ENCODE data around the gene HS6ST3.
A peak's percentile ranks its signal among the peaks of the same experiment; 100 is the strongest.

GRCh38 chr13:96075953-96076543 lies 13.9 kb upstream of the HS6ST3 start:
- TF ChIP-seq CTCF (IDR thresholded peaks at IDR 0.05; ENCODE audit: extremely low read depth in 1 of 2, insufficient read depth in 1 of 2, low read depth in 1 of 2, low read length in 2 of 2) (peak; percentile 46 to 52), MAX (IDR thresholded peaks at IDR 0.05; ENCODE audit: insufficient read depth, insufficient read length) (no peak), POLR2A (IDR thresholded peaks at IDR 0.05; ENCODE audit: low read depth, low read length) (no peak), POLR2AphosphoS5 (IDR thresholded peaks at IDR 0.05; ENCODE audit: insufficient read depth, low read depth, low read length) (no peak)

Data from endothelial cell of umbilical vein (primary cell).